ENCODE measurements around the gene PIGR. TPM values are rescaled to one million over a fixed set of nuclear protein-coding genes. Genes with fewer than 3 reads are reported as not detected.

Gene PIGR
- total and polyA plus RNA-seq, 10 of the 15 experiments (the other 5 are each of a cell fraction or from before 2014, with no cell fraction given) = 0.96 to 7.6 (median 1.8) TPM

DNA sequence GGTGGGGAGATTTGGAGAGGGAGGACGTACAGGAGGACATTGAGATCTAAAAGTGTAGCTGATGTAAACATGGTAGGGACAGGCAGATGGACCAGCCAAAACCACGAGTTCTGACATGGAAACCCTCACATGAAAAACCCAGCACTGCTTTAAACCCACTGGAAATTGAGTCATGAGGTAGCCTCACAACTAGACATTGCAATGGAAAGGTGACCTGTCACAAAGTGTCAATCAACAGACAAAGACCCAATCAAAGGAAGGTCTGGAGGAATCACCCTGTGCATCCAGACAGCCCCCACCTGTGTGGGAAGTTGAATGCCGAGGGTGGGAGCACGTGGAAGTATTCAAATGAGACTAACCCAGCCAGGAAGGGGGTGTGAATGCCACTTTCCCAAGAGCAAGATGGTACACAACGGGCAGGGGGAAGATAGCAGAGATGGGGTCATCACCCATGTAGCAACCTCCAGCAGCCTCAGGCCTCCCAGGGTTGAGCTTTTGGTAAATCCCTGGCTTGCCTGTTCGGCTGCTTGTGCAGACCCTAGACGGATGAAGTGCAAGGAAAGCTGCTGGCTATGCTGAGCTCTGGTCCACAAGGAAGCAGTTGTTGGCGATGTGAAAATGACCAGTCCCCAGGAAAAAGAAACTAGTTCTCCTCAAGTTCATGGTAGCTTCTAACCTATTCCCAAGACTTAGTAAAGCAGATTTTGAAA lies 30.1 kb downstream of the PIGR start:
- TF ChIP-seq, protein P1, sequence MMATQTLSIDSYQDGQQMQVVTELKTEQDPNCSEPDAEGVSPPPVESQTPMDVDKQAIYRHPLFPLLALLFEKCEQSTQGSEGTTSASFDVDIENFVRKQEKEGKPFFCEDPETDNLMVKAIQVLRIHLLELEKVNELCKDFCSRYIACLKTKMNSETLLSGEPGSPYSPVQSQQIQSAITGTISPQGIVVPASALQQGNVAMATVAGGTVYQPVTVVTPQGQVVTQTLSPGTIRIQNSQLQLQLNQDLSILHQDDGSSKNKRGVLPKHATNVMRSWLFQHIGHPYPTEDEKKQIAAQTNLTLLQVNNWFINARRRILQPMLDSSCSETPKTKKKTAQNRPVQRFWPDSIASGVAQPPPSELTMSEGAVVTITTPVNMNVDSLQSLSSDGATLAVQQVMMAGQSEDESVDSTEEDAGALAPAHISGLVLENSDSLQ (IDR thresholded peaks at IDR 0.05) = peak; percentile 75
- TF ChIP-seq DPF2 (IDR thresholded peaks at IDR 0.05) = 0 out of 2 replicates have a peak, but pooled peaks have one; percentile 19
- TF ChIP-seq, protein P2, sequence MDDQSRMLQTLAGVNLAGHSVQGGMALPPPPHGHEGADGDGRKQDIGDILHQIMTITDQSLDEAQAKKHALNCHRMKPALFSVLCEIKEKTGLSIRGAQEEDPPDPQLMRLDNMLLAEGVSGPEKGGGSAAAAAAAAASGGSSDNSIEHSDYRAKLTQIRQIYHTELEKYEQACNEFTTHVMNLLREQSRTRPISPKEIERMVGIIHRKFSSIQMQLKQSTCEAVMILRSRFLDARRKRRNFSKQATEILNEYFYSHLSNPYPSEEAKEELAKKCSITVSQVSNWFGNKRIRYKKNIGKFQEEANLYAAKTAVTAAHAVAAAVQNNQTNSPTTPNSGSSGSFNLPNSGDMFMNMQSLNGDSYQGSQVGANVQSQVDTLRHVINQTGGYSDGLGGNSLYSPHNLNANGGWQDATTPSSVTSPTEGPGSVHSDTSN (IDR thresholded peaks at IDR 0.05; ENCODE audit: insufficient replicate concordance, low read depth, low read length) = peak; percentile 30
- TF ChIP-seq SP1 (IDR thresholded peaks at IDR 0.05; ENCODE audit: low read depth, low read length) = no peak
- TF ChIP-seq USF2 (IDR thresholded peaks at IDR 0.05; ENCODE audit: borderline replicate concordance, low read depth, low read length) = no peak
- TF ChIP-seq, protein P3, sequence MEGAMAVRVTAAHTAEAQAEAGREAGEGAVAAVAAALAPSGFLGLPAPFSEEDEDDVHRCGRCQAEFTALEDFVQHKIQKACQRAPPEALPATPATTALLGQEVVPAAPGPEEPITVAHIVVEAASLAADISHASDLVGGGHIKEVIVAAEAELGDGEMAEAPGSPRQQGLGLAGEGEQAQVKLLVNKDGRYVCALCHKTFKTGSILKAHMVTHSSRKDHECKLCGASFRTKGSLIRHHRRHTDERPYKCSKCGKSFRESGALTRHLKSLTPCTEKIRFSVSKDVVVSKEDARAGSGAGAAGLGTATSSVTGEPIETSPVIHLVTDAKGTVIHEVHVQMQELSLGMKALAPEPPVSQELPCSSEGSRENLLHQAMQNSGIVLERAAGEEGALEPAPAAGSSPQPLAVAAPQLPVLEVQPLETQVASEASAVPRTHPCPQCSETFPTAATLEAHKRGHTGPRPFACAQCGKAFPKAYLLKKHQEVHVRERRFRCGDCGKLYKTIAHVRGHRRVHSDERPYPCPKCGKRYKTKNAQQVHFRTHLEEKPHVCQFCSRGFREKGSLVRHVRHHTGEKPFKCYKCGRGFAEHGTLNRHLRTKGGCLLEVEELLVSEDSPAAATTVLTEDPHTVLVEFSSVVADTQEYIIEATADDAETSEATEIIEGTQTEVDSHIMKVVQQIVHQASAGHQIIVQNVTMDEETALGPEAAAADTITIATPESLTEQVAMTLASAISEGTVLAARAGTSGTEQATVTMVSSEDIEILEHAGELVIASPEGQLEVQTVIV (IDR thresholded peaks at IDR 0.05; ENCODE audit: borderline replicate concordance, partially characterized antibody) = no peak
- no peak for TF ChIP-seq BHLHE40 (IDR thresholded peaks at IDR 0.05; ENCODE audit: borderline replicate concordance in 1 of 2, low read depth in 2 of 2, low read length in 1 of 2)
- TF ChIP-seq POLR2AphosphoS2 (IDR thresholded peaks at IDR 0.05; ENCODE audit: low read depth, low read length) = peak; percentile 62; the same call in 1 of the 2 replicates
- no peak for TF ChIP-seq SIN3A (IDR thresholded peaks at IDR 0.05; ENCODE audit: low read depth, low read length)
- Histone ChIP-seq H3K4me1 (ENCODE audit: control insufficient read depth, insufficient read depth, low read length) (peaks cover 41% of the 10 kb centered on the region), H3K27me3 (replicated peaks in 1 of 2; ENCODE audit: control insufficient read depth in 2 of 2, insufficient read depth in 2 of 2, low read length in 1 of 2) (no peaks in the 10 kb centered on the region), H3K9me3 (replicated peaks; ENCODE audit: control insufficient read depth, insufficient read depth, low read length) (no peaks in the 10 kb centered on the region), H3K4me3 (peak overlapping the region; percentile 86), H3K9ac (ENCODE audit: control insufficient read depth, insufficient read depth, low read length) (peak overlapping the region; percentile 13; the same call in 1 of the 2 replicates), H3K27ac (ENCODE audit: control insufficient read depth, insufficient read depth) (peak overlapping the region; percentile 28), H3K36me3 (ENCODE audit: control insufficient read depth in 2 of 2, insufficient read depth in 2 of 2, low read length in 1 of 2) (peaks cover 7 to 30% of the 10 kb centered on the region in 2 experiments), H3K4me2 (ENCODE audit: control insufficient read depth, insufficient read depth) (peak overlapping the region; percentile 95), H2AFZ (ENCODE audit: control insufficient read depth, low read depth, low read length) (no peak overlapping the region), H3K79me2 (ENCODE audit: control insufficient read depth, insufficient read depth, low read length) (peaks cover 78% of the 10 kb centered on the region), H4K20me1 (ENCODE audit: control insufficient read depth, insufficient read depth) (peaks cover 7% of the 10 kb centered on the region)
- ChIA-PET RAD21 (ENCODE audit: unreplicated experiment) (interaction anchor here (0.6 to 12.9 kb wide), 6 partner anchors 15 to 490 kb away, joined by 3 to 371 read pairs (median 14); no protein-coding TSS in a partner anchor), CTCF (interaction anchor here (0.9 to 12.9 kb wide), 16 partner anchors 9 to 309 kb away, joined by 3 to 643 read pairs (median 5); partner anchors contain the start of genes FCAMR, IL19 and IL20), POLR2A (interaction anchor here (0.5 to 12.2 kb wide), 4 partner anchors 15 to 661 kb away, joined by 3 to 222 read pairs (median 5); no protein-coding TSS in a partner anchor), SMC1A (ENCODE audit: uncharacterized antibody, unreplicated experiment) (interaction anchor here (0.8 to 12.6 kb wide), 14 partner anchors 9 to 306 kb away, joined by 3 to 431 read pairs (median 5); no protein-coding TSS in a partner anchor)
- WGBS (ENCODE audit: insufficient coverage, insufficient replicate concordance, low lambda C conversion rate, missing lambda C conversion rate) = 50% methylated on average over 7 of the region's 8 CpGs
- no peak for ATAC-seq
- in situ Hi-C loops (cut with MboI) (no loop called here), intact Hi-C loops (cut with micrococcal nuclease; ENCODE audit: unreplicated experiment) (loop anchor here (10.0 kb wide), 1 partner anchor 411 kb away; the partner anchor contains the start of gene RASSF5)
- DNase-seq (ENCODE audit: low read depth, low spot score) = no peak
- no TSS peak for BruUV-seq (replicated peaks)
- FAIRE-seq = no peak
